ENCODE data around the gene LRRC55.

The LRRC55 gene

GRCh38 chr11:57202281-57202680, 20.5 kb downstream of the LRRC55 start:
- DNase-seq (ENCODE audit: low read depth in 4 of 4, low spot score in 1 of 4) = no peak

GRCh38 chr11:57203359-57203758, 21.6 kb downstream of the LRRC55 start:
- DNase-seq (ENCODE audit: low read depth in 4 of 4, low spot score in 1 of 4) = no peak

- no peak for DNase-seq (ENCODE audit: low read depth in 4 of 4, low spot score in 1 of 4)
Measured at GRCh38 chr11:57203882-57204480, 22.2 kb downstream of the LRRC55 start.

- DNase-seq (ENCODE audit: low read depth in 4 of 4, low spot score in 1 of 4) = no peak
Measured at GRCh38 chr11:57205041-57205641, 23.4 kb downstream of the LRRC55 start.

GRCh38 chr11:57207168-57207567, 25.4 kb downstream of the LRRC55 start:
- no peak for DNase-seq (ENCODE audit: low read depth in 4 of 4, low spot score in 1 of 4)

GRCh38 chr11:57210781-57211180, 29.0 kb downstream of the LRRC55 start:
- no peak for DNase-seq (ENCODE audit: low read depth in 4 of 4, low spot score in 1 of 4)

GRCh38 chr11:57213342-57214097, 31.8 kb downstream of the LRRC55 start:
- DNase-seq (ENCODE audit: low read depth in 4 of 4, low spot score in 1 of 4) = no peak

GRCh38 chr11:57214098-57214417, 32.3 kb downstream of the LRRC55 start:
- no peak for DNase-seq (ENCODE audit: low read depth in 4 of 4, low spot score in 1 of 4)

- DNase-seq (ENCODE audit: low read depth in 4 of 4, low spot score in 1 of 4) = no peak
Measured at GRCh38 chr11:57214494-57214893, 32.7 kb downstream of the LRRC55 start.

GRCh38 chr11:57216463-57216862, 34.7 kb downstream of the LRRC55 start:
- DNase-seq (ENCODE audit: low read depth in 4 of 4, low spot score in 1 of 4) = no peak

- no peak for DNase-seq (ENCODE audit: low read depth in 4 of 4, low spot score in 1 of 4)
Measured at GRCh38 chr11:57217053-57217452, 35.3 kb downstream of the LRRC55 start.

- DNase-seq (ENCODE audit: low read depth in 4 of 4, low spot score in 1 of 4) = no peak
Measured at GRCh38 chr11:57219021-57219627, 37.4 kb downstream of the LRRC55 start.

GRCh38 chr11:57222239-57222638, 40.5 kb downstream of the LRRC55 start:
- no peak for DNase-seq (ENCODE audit: low read depth in 4 of 4, low spot score in 1 of 4)

- no peak for DNase-seq (ENCODE audit: low read depth in 4 of 4, low spot score in 1 of 4)
Measured at GRCh38 chr11:57223601-57224000, 41.8 kb downstream of the LRRC55 start.

- no peak for DNase-seq (ENCODE audit: low read depth in 4 of 4, low spot score in 1 of 4)
Measured at GRCh38 chr11:57224128-57224527, 42.4 kb downstream of the LRRC55 start.

- DNase-seq (ENCODE audit: low read depth in 4 of 4, low spot score in 1 of 4) = no peak
Measured at GRCh38 chr11:57224537-57224936, 42.8 kb downstream of the LRRC55 start.

- DNase-seq (ENCODE audit: low read depth in 4 of 4, low spot score in 1 of 4) = no peak
Measured at GRCh38 chr11:57228600-57228999, 46.8 kb downstream of the LRRC55 start.

- DNase-seq (ENCODE audit: low read depth in 4 of 4, low spot score in 1 of 4) = no peak
Measured at GRCh38 chr11:57230316-57230715, 48.6 kb downstream of the LRRC55 start.

- no peak for DNase-seq (ENCODE audit: low read depth in 4 of 4, low spot score in 1 of 4)
Measured at GRCh38 chr11:57230791-57231538, 49.2 kb downstream of the LRRC55 start.

GRCh38 chr11:57231539-57232253, 49.9 kb downstream of the LRRC55 start:
- DNase-seq (ENCODE audit: low read depth in 4 of 4, low spot score in 1 of 4) = no peak

GRCh38 chr11:57233702-57234101, 51.9 kb downstream of the LRRC55 start:
- DNase-seq (ENCODE audit: low read depth in 4 of 4, low spot score in 1 of 4) = no peak

Data from stimulated activated CD4-positive, alpha-beta T cell treated with anti-CD3 and anti-CD28 coated beads, Interleukin-1b, Interleukin-23, amount 100 ng/mL, for 24 hours (primary cell).